Thyroid gland (tissue), 4 donors: ENCODE measurements around the gene STX8. TPM values are rescaled to one million over a fixed set of nuclear protein-coding genes. Genes with fewer than 3 reads are reported as not detected.
"Not testable (repeated sequence)": the region's sequence is repeated elsewhere in the genome, so short reads cannot be mapped to it uniquely, and the experiment has no call there.

Experiments
- DNase-seq, 2 donors: peaks; one replicate each; pipeline ENCODE4 v3.0.0-alpha.2; 2019
- H3K27ac ChIP-seq, 3 donors: fragments of 200-600 bp; sonication (generic); 1 replicate in 2 of 3; 2 replicates in 1 of 3; pipeline ENCODE4 v1.5.1; 2016 to 2019; ENCODE audit warnings: mild to moderate bottlenecking in 1 of 3, moderate library complexity in 1 of 3
- H3K27me3 ChIP-seq: fragments of 200-600 bp; sonication (generic); one replicate; pipeline ENCODE4 v1.5.1; 2019
- H3K36me3 ChIP-seq, 2 donors: fragments of 200-600 bp; sonication (generic); one replicate each; pipeline ENCODE4 v1.5.1; 2016 to 2019
- H3K4me1 ChIP-seq, 2 donors: fragments of 200-600 bp; sonication (generic); one replicate each; pipeline ENCODE4 v1.5.1; 2017 to 2019
- H3K4me3 ChIP-seq, 3 donors: fragments of 200-600 bp; sonication (generic); replicated peaks in 1 of 3; 1 replicate in 2 of 3; 2 replicates in 1 of 3; pipeline ENCODE4 v1.5.1; 2016; ENCODE audit warnings: mild to moderate bottlenecking in 1 of 3
- H3K9me3 ChIP-seq: fragments of 200-600 bp; sonication (generic); one replicate; pipeline ENCODE4 v1.5.1; 2017
- CTCF ChIP-seq, 6 experiments: fragments of 200-600 bp in 3 of 6; fragments of 450-650 bp in 3 of 6; sonication (generic) in 3 of 6; IDR thresholded peaks; one replicate each; pipeline ENCODE4 v1.5.1; 2016 to 2019; ENCODE audit warnings: antibody characterized with exemption in 6 of 6, mild to moderate bottlenecking in 2 of 6, inconsistent platforms in 1 of 6, moderate library complexity in 1 of 6
- POLR2A ChIP-seq, 2 donors: fragments of 450-650 bp; IDR thresholded peaks; one replicate each; pipeline ENCODE4 v1.6.1; 2017; ENCODE audit warnings: antibody characterized with exemption in 2 of 2, mild to moderate bottlenecking in 2 of 2, moderate library complexity in 1 of 2
- WGBS, 2 donors: methylation state at CpG; one replicate each; pipeline ENCODE4 v1.1.5; 2017; 5-methylcytosine and 5-hydroxymethylcytosine counted together
- intact Hi-C: fragments of 100-400 bp; cut with DNase I; formaldehyde crosslinking; loops from one replicate; pipeline ENCODE4 v1.15.1; 2023
- total RNA-seq, 4 donors: library from RNA; depleted of rRNA; stranded (reverse); fragments of >200 nt; gene quantifications; one replicate each; pipeline ENCODE4 v1.2.3, GENCODE V29; 2016

STX8 gene
- total RNA-seq, 4 donors from 2014 or later, result 67.6 to 88.9 (median 72.7) TPM

- no peaks in the 10 kb centered on the region for H3K4me1 ChIP-seq
- WGBS, 2 donors, result 98% methylated on average over 4 of the region's 4 CpGs
- H3K27me3 ChIP-seq, result no peaks in the 10 kb centered on the region
- H3K9me3 ChIP-seq, result no peaks in the 10 kb centered on the region
- intact Hi-C loops, result no loop called here
- TF ChIP-seq CTCF (IDR thresholded peaks at IDR 0.05), result no peak
- no peak for TF ChIP-seq POLR2A (IDR thresholded peaks at IDR 0.05)
- no peaks in the 10 kb centered on the region for H3K36me3 ChIP-seq
- H3K27ac ChIP-seq, result no peak overlapping the region
- no peak overlapping the region for H3K4me3 ChIP-seq
- DNase-seq, result no peak
These were observed 195.3 kb downstream of the STX8 start for GRCh38 chr17:9380361-9380760.

GRCh38 chr17:9376177-9376576 is 199.4 kb downstream of the STX8 start:
- intact Hi-C loops, H3K4me1 ChIP-seq, H3K9me3 ChIP-seq, DNase-seq, H3K36me3 ChIP-seq, H3K27me3 ChIP-seq, H3K4me3 ChIP-seq, H3K27ac ChIP-seq: not testable (repeated sequence)
- 95 to 97% methylated on average over 9 of the region's 9 CpGs for WGBS, 2 donors

- Histone ChIP-seq H3K27me3 (no peaks in the 10 kb centered on the region), H3K4me1 (peaks cover 7% of the 10 kb centered on the region in 2 donors), H3K4me3 (no peak overlapping the region), H3K36me3 (no peaks in the 10 kb centered on the region), H3K27ac (no peak overlapping the region), H3K9me3 (no peaks in the 10 kb centered on the region)
- peak; percentile 15 to 19 for DNase-seq
- 17 to 30% methylated on average over 4 of the region's 4 CpGs for WGBS, 2 donors
- TF ChIP-seq CTCF (IDR thresholded peaks at IDR 0.05) (no peak), POLR2A (IDR thresholded peaks at IDR 0.05) (no peak)
- intact Hi-C loops, result no loop called here
These were observed 204.6 kb downstream of the STX8 start for GRCh38 chr17:9371019-9371418.

- peaks cover 7% of the 10 kb centered on the region in 2 donors for H3K4me1 ChIP-seq
- H3K4me3 ChIP-seq, result no peak overlapping the region
- DNase-seq, result no peak
- no peaks in the 10 kb centered on the region for H3K36me3 ChIP-seq
- 67 to 75% methylated on average over 6 of the region's 6 CpGs for WGBS, 2 donors
- H3K27ac ChIP-seq, result no peak overlapping the region
- H3K27me3 ChIP-seq, result no peaks in the 10 kb centered on the region
- H3K9me3 ChIP-seq, result no peaks in the 10 kb centered on the region
- intact Hi-C loops, result no loop called here
- TF ChIP-seq CTCF (IDR thresholded peaks at IDR 0.05) (no peak), POLR2A (IDR thresholded peaks at IDR 0.05) (no peak)
These were observed 205.2 kb downstream of the STX8 start for GRCh38 chr17:9370467-9370866.

GRCh38 chr17:9368631-9369030 is 207.0 kb downstream of the STX8 start:
- intact Hi-C loops, result no loop called here
- no peak for DNase-seq
- TF ChIP-seq POLR2A (IDR thresholded peaks at IDR 0.05), result no peak
- no peak for TF ChIP-seq CTCF (IDR thresholded peaks at IDR 0.05)
- no peak overlapping the region for H3K4me3 ChIP-seq
- no peaks in the 10 kb centered on the region for H3K9me3 ChIP-seq
- no peak overlapping the region for H3K27ac ChIP-seq
- WGBS, 2 donors, result 90 to 93% methylated on average over 4 of the region's 4 CpGs
- H3K36me3 ChIP-seq, result no peaks in the 10 kb centered on the region
- H3K27me3 ChIP-seq, result no peaks in the 10 kb centered on the region
- peaks cover 7% of the 10 kb centered on the region in 2 donors for H3K4me1 ChIP-seq

- Histone ChIP-seq H3K4me3 (no peak overlapping the region), H3K4me1 (peaks cover 7% of the 10 kb centered on the region in 2 donors), H3K27ac (no peak overlapping the region), H3K36me3 (no peaks in the 10 kb centered on the region), H3K9me3 (no peaks in the 10 kb centered on the region), H3K27me3 (no peaks in the 10 kb centered on the region)
- intact Hi-C loops, result no loop called here
- 70 to 88% methylated on average over 2 of the region's 2 CpGs for WGBS, 2 donors
- DNase-seq, result no peak
- TF ChIP-seq POLR2A (IDR thresholded peaks at IDR 0.05) (no peak), CTCF (IDR thresholded peaks at IDR 0.05) (no peak)
These were observed 208.5 kb downstream of the STX8 start for GRCh38 chr17:9367156-9367555.
